GM12892 (cell line): ENCODE data around the gene ARHGAP29.

Experiments used
- POLR2A ChIP-seq: IDR thresholded peaks from 2 replicates; pipeline ENCODE4 v1.6.1; 2011; ENCODE audit warnings: low read depth, low read length, control low read depth
- POLR2AphosphoS5 ChIP-seq: IDR thresholded peaks from 2 replicates; pipeline ENCODE4 v1.6.1; 2011; ENCODE audit warnings: low read depth, low read length, control low read depth
- TAF1 ChIP-seq: IDR thresholded peaks from 2 replicates; pipeline ENCODE4 v1.6.1; 2011; ENCODE audit warnings: low read depth, mild to moderate bottlenecking, control low read depth, low read length, borderline replicate concordance

GRCh38 chr1:94142583-94142982 is 94.8 kb downstream of the ARHGAP29 start:
- TF ChIP-seq POLR2A = no peak
- TF ChIP-seq TAF1 = no peak
- TF ChIP-seq POLR2AphosphoS5 = no peak
